Activated naive CD8-positive, alpha-beta T cell treated with anti-CD3 and anti-CD28 coated beads, Interleukin-2, amount 50 U/mL, for 24 hours (primary cell): ENCODE data around the gene PTCRA.
A peak's percentile ranks its signal among the peaks of the same experiment; 100 is the strongest.
"Not testable (repeated sequence)": the region's sequence is repeated elsewhere in the genome, so short reads cannot be mapped to it uniquely, and the experiment has no call there.

Experiments
- ATAC-seq: fragments of 150-1000 bp; cut with Tn5 transposase; one replicate; pipeline ENCODE4 v1.10.0; 2021
- DNase-seq: peaks from one replicate; pipeline ENCODE4 v3.0.0; 2021
- H3K27ac Mint-ChIP-seq: one replicate; pipeline ENCODE4 v1.8.0; 2021; ENCODE audit warnings: mild to moderate bottlenecking, mixed read lengths
- H3K27me3 Mint-ChIP-seq: one replicate; pipeline ENCODE4 v1.8.0; 2021; ENCODE audit warnings: mixed read lengths
- H3K36me3 Mint-ChIP-seq: one replicate; pipeline ENCODE4 v1.8.0; 2021; ENCODE audit warnings: low read depth, mixed read lengths
- H3K4me1 Mint-ChIP-seq: one replicate; pipeline ENCODE4 v1.8.0; 2021; ENCODE audit warnings: mixed read lengths
- H3K4me3 Mint-ChIP-seq: one replicate; pipeline ENCODE4 v1.8.0; 2021; ENCODE audit warnings: mild to moderate bottlenecking, moderate library complexity, mixed read lengths
- H3K9me3 Mint-ChIP-seq: one replicate; pipeline ENCODE4 v1.8.0; 2021; ENCODE audit warnings: mixed read lengths

The PTCRA gene

DNA sequence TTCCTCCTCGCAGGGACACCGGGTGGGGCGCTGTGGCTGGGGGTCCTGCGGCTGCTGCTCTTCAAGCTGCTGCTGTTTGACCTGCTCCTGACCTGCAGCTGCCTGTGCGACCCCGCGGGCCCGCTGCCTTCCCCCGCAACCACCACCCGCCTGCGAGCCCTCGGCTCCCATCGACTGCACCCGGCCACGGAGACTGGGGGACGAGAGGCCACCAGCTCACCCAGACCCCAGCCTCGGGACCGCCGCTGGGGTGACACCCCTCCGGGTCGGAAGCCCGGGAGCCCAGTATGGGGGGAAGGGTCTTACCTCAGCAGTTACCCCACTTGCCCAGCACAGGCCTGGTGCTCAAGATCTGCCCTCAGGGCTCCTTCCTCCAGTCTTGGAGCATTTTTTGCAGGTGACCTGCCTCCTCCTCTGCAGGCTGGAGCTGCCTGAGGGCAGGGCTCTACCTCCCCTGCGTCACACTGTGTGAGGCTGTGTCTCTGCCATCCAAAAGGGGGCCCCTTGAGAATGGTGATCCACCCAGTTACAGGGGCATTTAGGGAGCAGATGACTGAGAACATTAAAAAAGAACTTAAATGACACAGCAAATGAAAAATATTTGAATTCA, 9.5 kb downstream of the PTCRA start:
- ATAC-seq (no peak), DNase-seq (no peak)
- Mint-ChIP-seq H3K27ac (no peak overlapping the region), H3K4me1 (peaks cover 16% of the 10 kb centered on the region), H3K4me3 (no peak overlapping the region), H3K9me3 (no peaks in the 10 kb centered on the region), H3K27me3 (no peaks in the 10 kb centered on the region), H3K36me3 (peaks cover 3% of the 10 kb centered on the region)

GRCh38 chr6:42928986-42929820, 13.3 kb downstream of the PTCRA start, which contains the start of gene CNPY3:
Gene CNPY3 (plus strand): TSS chr6:42929480. CDS start chr6:42929571, 91 bp downstream.
- Mint-ChIP-seq H3K36me3 (peaks cover 25% of the 10 kb centered on the region), H3K9me3 (no peaks in the 10 kb centered on the region), H3K4me3 (peak within 1 kb of the TSS; percentile 99), H3K4me1 (peaks cover 52% of the 10 kb centered on the region), H3K27ac (peak within 1 kb of the TSS; percentile 99), H3K27me3 (no peaks in the 10 kb centered on the region)
- ATAC-seq = peak; percentile 88
- DNase-seq = peak; percentile 93

- Mint-ChIP-seq H3K4me1 (peaks cover 58% of the 10 kb centered on the region), H3K4me3 (peak overlapping the region; percentile 99), H3K36me3 (peaks cover 28% of the 10 kb centered on the region), H3K27ac (peak overlapping the region; percentile 99), H3K27me3 (no peaks in the 10 kb centered on the region), H3K9me3 (no peaks in the 10 kb centered on the region)
- peak; percentile 42 for ATAC-seq
- DNase-seq = peak; percentile 70
These were observed 14.0 kb downstream of the PTCRA start for GRCh38 chr6:42929821-42930360.

DNA sequence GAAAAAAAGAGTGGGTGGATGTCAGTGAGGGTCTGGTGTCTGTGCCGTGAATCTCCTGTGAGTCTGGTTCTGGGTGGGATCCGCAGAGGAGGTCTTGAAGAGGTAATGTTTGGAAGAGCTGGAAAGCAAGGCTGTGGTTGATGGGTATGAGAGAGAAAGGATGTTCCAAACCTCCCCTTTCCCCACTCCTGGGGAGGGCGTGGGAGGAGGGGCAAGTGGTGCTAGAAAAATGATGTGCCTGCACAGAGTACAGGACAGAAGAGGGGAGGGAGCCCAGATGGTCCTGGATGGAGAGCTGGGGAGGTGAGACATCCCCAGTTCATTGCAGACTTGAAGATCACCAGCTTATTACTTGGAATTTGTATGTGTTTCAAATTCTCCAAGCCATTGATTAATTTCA, 16.6 kb downstream of the PTCRA start:
- Mint-ChIP-seq H3K27me3 (no peaks in the 10 kb centered on the region), H3K9me3 (no peaks in the 10 kb centered on the region), H3K36me3 (peaks cover 44% of the 10 kb centered on the region), H3K27ac (peak overlapping the region; percentile 56), H3K4me3 (peak overlapping the region; percentile 77), H3K4me1 (peaks cover 65% of the 10 kb centered on the region)
- no peak for DNase-seq
- no peak for ATAC-seq

DNA sequence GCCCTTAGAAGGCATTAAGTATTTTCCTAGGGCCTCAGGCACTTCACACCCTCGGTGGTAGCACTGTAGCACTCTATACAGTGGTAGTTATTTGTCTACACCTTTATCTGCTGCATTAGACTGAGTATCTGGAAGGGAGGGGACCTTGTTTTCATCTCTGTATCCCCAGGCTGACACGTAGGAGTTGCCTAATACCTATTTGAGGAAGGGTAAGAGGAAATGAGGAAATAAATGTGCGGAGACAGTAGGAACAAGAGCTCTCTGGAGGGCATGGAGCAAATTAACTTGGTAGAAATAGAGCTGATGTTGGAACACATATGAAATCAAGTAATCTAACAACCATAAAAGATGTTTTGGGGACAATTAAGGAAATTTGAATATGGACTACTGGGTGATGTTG, 17.4 kb downstream of the PTCRA start:
- no peak for ATAC-seq
- H3K27me3 Mint-ChIP-seq = no peaks in the 10 kb centered on the region
- peaks cover 49% of the 10 kb centered on the region for H3K36me3 Mint-ChIP-seq
- H3K4me1 Mint-ChIP-seq = peaks cover 69% of the 10 kb centered on the region
- DNase-seq = no peak
- H3K9me3 Mint-ChIP-seq = no peaks in the 10 kb centered on the region
- peak overlapping the region; percentile 77 for H3K4me3 Mint-ChIP-seq
- peak overlapping the region; percentile 56 for H3K27ac Mint-ChIP-seq

GRCh38 chr6:42935322-42935721, 19.5 kb downstream of the PTCRA start:
- DNase-seq = no peak
- peaks cover 56% of the 10 kb centered on the region for H3K4me1 Mint-ChIP-seq
- peak overlapping the region; percentile 38 for H3K27ac Mint-ChIP-seq
- no peak for ATAC-seq
- peaks cover 54% of the 10 kb centered on the region for H3K36me3 Mint-ChIP-seq
- no peaks in the 10 kb centered on the region for H3K27me3 Mint-ChIP-seq
- no peaks in the 10 kb centered on the region for H3K9me3 Mint-ChIP-seq
- no peak overlapping the region for H3K4me3 Mint-ChIP-seq

DNA sequence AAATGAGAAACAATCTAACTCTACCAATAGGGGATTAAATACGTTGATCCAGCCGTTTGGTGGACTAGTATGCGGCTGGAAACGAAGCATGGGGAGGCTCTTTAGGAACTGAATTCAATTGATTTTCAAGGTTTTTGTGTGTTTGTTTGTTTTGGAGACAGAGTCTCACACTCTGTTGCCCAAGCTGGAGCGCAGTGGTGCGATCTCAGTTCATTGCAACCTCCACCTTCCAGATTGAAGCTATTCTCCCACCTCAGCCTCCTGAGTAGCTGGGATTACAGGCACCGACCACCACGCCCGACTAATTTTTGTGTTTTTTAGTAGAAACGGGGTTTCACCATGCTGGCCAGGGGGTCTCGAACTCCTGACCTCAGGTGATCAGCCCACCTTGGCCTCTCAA, 20.5 kb downstream of the PTCRA start:
- ATAC-seq = no peak
- H3K4me3 Mint-ChIP-seq = no peak overlapping the region
- no peak overlapping the region for H3K27ac Mint-ChIP-seq
- DNase-seq = no peak
- no peaks in the 10 kb centered on the region for H3K9me3 Mint-ChIP-seq
- H3K4me1 Mint-ChIP-seq = peaks cover 47% of the 10 kb centered on the region
- H3K36me3 Mint-ChIP-seq = peaks cover 53% of the 10 kb centered on the region
- no peaks in the 10 kb centered on the region for H3K27me3 Mint-ChIP-seq

- no peak overlapping the region for H3K4me3 Mint-ChIP-seq
- peaks cover 45% of the 10 kb centered on the region for H3K36me3 Mint-ChIP-seq
- DNase-seq (no peak), ATAC-seq (no peak)
- H3K4me1 Mint-ChIP-seq = peaks cover 34% of the 10 kb centered on the region
- no peaks in the 10 kb centered on the region for H3K27me3 Mint-ChIP-seq
- H3K27ac Mint-ChIP-seq = peak overlapping the region; percentile 47
- no peaks in the 10 kb centered on the region for H3K9me3 Mint-ChIP-seq
These were observed 21.9 kb downstream of the PTCRA start for GRCh38 chr6:42937548-42938427.

DNA sequence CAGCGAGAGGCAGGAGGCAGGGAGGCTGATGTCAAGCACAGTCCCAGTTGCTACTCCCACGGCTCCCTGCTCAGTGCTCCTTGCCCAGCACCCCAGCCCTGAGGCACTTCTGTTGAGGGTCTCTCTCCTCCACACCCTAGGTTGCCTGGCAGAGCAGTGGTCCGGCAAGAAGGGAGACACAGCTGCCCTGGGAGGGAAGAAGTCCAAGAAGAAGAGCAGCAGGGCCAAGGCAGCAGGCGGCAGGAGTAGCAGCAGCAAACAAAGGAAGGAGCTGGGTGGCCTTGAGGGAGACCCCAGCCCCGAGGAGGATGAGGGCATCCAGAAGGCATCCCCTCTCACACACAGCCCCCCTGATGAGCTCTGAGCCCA, 22.6 kb downstream of the PTCRA start:
- Mint-ChIP-seq H3K4me1 (peaks cover 27% of the 10 kb centered on the region), H3K27ac (peak overlapping the region; percentile 47), H3K27me3 (no peaks in the 10 kb centered on the region), H3K4me3 (no peak overlapping the region), H3K36me3 (peaks cover 41% of the 10 kb centered on the region), H3K9me3 (no peaks in the 10 kb centered on the region)
- no peak for DNase-seq
- ATAC-seq = no peak

DNA sequence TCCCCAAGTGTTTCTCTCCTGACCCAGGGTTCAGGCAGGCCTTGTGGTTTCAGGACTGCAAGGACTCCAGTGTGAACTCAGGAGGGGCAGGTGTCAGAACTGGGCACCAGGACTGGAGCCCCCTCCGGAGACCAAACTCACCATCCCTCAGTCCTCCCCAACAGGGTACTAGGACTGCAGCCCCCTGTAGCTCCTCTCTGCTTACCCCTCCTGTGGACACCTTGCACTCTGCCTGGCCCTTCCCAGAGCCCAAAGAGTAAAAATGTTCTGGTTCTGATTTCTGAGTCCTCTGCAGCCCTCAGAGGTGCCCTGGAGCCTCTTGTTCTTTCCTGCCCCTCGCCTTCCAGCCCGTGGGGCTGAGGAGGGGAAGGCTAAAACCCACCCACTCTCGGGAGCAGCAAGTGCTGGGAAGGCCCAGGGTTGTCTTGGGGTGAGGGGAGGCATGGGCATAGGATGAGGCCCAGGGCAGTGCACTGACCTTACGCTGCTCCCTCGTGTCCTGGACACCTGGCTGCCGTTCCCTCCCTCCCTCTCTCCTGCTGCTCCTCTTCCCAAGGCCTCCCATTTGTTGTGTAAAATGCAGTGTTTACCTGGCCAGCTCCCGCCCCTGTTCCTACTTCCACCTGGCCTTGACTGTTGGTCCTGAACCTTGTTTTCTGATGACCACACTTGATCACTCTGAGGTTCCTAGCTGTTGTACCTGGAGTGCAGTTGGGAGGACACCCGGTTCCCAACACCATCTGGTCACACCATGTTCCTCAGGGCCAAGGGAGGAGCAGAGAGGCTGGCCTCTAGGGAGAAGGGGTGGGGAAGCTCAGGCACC, 23.3 kb downstream of the PTCRA start:
- DNase-seq (no peak), ATAC-seq (no peak)
- no peaks in the 10 kb centered on the region for H3K27me3 Mint-ChIP-seq
- H3K9me3 Mint-ChIP-seq = no peaks in the 10 kb centered on the region
- H3K36me3 Mint-ChIP-seq = peaks cover 44% of the 10 kb centered on the region
- no peak overlapping the region for H3K27ac Mint-ChIP-seq
- H3K4me3 Mint-ChIP-seq = no peak overlapping the region
- peaks cover 20% of the 10 kb centered on the region for H3K4me1 Mint-ChIP-seq

- Mint-ChIP-seq H3K27me3 (no peaks in the 10 kb centered on the region), H3K9me3 (no peaks in the 10 kb centered on the region), H3K4me1 (peaks cover 15% of the 10 kb centered on the region), H3K27ac (no peak overlapping the region), H3K36me3 (peaks cover 48% of the 10 kb centered on the region), H3K4me3 (no peak overlapping the region)
- DNase-seq = no peak
- ATAC-seq = no peak
These were observed 23.9 kb downstream of the PTCRA start for GRCh38 chr6:42939810-42940167.

- Mint-ChIP-seq H3K4me3 (no peak overlapping the region), H3K4me1 (peaks cover 8% of the 10 kb centered on the region), H3K36me3 (peaks cover 44% of the 10 kb centered on the region), H3K27me3 (no peaks in the 10 kb centered on the region), H3K9me3 (no peaks in the 10 kb centered on the region), H3K27ac (no peak overlapping the region)
- ATAC-seq (no peak), DNase-seq (no peak)
These were observed 24.7 kb downstream of the PTCRA start for GRCh38 chr6:42940493-42941045.

DNA sequence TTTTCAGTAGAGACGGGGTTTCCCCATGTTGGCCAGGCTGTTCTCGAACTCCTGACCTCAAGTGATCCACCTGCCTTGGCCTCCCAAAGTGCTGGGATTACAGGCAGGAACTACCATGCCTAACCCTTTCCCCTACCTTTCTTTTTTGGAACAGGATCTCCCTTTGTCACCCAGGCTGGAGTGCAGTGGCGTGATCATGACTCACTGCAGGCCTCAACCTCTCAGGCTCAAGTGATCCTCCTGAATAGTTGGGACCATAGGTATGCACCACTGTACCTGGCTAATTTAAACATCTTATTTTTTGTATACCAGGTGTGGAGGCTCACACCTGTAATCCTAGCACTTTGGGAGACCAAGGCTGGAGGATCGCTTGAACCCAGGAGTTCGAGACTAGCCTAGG, 25.5 kb downstream of the PTCRA start:
- not testable (repeated sequence) for H3K4me1 Mint-ChIP-seq, H3K9me3 Mint-ChIP-seq, ATAC-seq, H3K27me3 Mint-ChIP-seq, DNase-seq, H3K4me3 Mint-ChIP-seq
- peaks cover 39% of the 10 kb centered on the region for H3K36me3 Mint-ChIP-seq
- peak overlapping the region; percentile 3 for H3K27ac Mint-ChIP-seq
